ENCODE measurements around the gene RNF113B. TPM values are rescaled to one million over a fixed set of nuclear protein-coding genes. Genes with fewer than 3 reads are reported as not detected.

The RNF113B gene
- not detected in 2 replicates for polyA plus RNA-seq (2011; rRNA removed)
- not detected in 2 replicates for polyA minus RNA-seq (2011; rRNA and poly(A)+ RNA removed)

DNA sequence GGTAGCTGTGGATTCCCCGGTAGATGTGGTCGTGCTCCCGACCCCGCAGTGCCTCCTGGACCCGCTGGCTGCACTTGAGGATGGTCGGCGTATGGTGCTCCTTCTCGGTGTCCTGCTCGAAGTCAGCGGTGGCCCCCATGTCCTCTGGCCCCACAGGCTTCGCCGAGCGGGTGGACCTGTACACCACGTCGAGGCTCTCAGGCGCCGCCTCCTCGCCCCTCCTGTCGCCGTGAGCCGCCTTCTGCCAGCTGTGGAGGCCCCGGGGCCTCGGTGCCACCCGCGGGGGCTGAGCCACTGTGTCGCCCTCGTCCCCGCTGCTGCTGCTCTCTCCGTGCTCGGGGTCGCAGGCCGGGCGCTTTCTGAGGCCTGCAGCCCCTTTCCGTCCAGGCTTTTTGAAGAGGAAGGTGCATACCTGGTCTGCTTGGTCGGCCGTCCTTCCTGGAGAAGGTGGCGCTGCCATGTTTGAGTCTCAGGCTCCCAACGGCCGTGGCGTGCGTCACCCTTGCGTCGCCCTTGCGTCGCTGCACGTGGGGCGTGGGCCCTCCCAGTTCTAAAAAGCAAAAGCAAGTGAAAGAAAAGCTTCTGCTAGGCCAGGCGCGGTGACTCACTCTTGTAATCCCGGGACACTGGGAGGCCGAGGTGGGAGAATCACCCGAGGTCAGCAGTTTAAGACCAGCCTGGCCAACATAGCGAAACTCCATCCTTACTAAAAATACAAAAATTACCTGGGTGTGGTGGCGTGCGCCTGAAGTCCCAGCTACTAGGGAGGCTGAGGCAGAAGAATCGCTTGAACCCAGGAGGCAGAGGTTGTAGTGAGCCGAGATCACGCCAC is at the start of gene RNF113B:
RNF113B (minus strand) TSS at position 493 of the 832 bp plus-strand sequence; CDS start at position 460, 33 bp downstream.
- CTCF ChIA-PET = no interaction called here
- POLR2A ChIA-PET = no interaction called here
- Histone ChIP-seq H3K27me3 (ENCODE audit: control insufficient read depth, insufficient read depth, low read length) (no peaks in the 10 kb centered on the region), H3K4me3 (ENCODE audit: low read depth, low read length) (no peak within 1 kb of the TSS), H3K36me3 (ENCODE audit: control insufficient read depth, insufficient read depth, low read length) (peaks cover 5% of the 10 kb centered on the region)
- TF ChIP-seq, protein P1, sequence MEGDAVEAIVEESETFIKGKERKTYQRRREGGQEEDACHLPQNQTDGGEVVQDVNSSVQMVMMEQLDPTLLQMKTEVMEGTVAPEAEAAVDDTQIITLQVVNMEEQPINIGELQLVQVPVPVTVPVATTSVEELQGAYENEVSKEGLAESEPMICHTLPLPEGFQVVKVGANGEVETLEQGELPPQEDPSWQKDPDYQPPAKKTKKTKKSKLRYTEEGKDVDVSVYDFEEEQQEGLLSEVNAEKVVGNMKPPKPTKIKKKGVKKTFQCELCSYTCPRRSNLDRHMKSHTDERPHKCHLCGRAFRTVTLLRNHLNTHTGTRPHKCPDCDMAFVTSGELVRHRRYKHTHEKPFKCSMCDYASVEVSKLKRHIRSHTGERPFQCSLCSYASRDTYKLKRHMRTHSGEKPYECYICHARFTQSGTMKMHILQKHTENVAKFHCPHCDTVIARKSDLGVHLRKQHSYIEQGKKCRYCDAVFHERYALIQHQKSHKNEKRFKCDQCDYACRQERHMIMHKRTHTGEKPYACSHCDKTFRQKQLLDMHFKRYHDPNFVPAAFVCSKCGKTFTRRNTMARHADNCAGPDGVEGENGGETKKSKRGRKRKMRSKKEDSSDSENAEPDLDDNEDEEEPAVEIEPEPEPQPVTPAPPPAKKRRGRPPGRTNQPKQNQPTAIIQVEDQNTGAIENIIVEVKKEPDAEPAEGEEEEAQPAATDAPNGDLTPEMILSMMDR (IDR thresholded peaks at IDR 0.05; ENCODE audit: insufficient read depth, low read depth, low read length) = no peak
- no peak for DNase-seq (ENCODE audit: low read depth)

DNA sequence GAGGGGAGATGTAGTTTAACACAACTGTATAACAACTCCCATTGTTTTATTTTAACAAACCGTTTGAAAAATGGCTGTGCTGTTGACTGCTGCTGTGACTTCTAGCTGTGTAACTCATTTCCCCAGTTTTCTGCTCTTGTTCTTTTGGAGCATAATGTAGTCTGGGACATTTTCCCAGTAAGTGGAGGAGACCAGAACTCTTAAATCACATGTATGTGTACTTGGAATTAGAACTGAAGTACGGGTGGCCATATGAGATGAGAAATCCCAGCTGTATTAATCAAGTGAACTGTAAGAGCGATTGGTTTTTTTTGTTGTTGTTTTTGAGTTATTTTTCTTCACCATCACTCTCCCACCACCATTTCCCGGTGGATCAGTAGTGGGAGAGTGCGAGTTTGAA is 49.4 kb upstream of the RNF113B start:
- DNase-seq (ENCODE audit: low read depth) = no peak
- H3K4me3 ChIP-seq (ENCODE audit: low read depth, low read length) = no peak overlapping the region
- no peaks in the 10 kb centered on the region for H3K27me3 ChIP-seq (ENCODE audit: control insufficient read depth, insufficient read depth, low read length)
- CTCF ChIA-PET = no interaction called here
- peaks cover 2% of the 10 kb centered on the region for H3K36me3 ChIP-seq (ENCODE audit: control insufficient read depth, insufficient read depth, low read length)
- TF ChIP-seq, protein P1 (IDR thresholded peaks at IDR 0.05; ENCODE audit: insufficient read depth, low read depth, low read length) = no peak
- POLR2A ChIA-PET = no interaction called here

DNA sequence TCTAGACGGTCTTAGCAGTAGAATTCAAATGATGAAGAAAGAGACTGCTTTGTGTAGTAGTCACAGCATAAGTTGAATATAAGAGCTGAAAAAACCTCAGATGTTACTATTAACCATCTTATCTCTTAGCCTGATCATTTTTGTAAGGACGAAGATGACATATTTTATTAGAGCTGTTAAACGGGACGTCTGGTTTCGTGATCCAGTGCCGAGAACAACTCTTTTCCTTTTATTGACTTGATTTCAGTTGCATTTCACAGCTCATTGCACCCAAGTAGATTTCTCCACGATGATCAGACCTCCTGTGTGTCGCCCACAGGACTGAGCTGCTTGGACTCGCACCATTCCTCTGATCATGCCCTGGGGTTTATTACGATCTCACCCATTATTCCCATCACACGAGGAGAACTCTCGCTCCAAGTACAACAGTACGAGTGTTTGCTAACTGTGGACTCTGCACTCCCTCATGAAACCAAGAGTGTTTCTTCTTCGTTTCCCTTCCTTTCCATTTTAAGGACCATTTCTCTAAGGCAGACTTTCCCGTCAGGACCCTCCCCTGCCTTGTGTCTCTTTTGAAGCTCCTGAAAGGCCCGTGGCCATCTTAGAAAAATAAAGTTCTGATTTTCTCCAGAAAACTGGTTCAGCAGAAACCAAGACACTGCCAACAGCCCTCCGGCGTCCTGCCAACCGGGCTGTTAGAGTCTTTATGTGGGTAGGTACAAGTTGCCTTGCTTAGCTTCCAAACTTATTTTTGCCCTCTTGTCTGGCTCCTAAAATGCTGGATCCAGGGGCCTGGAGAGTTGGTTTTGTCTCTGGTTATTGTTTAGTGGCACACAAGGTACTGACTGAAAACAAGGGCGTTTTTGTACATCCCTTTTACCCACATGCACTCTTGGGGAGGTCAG is 48.2 kb upstream of the RNF113B start:
- peaks cover 2% of the 10 kb centered on the region for H3K36me3 ChIP-seq (ENCODE audit: control insufficient read depth, insufficient read depth, low read length)
- CTCF ChIA-PET = interaction anchor here (0.5 to 1.5 kb wide), 5 partner anchors 9 to 174 kb away, joined by 3 read pairs; no protein-coding TSS in a partner anchor
- DNase-seq (ENCODE audit: low read depth) = no peak
- TF ChIP-seq, protein P1 (IDR thresholded peaks at IDR 0.05; ENCODE audit: insufficient read depth, low read depth, low read length) = no peak
- H3K4me3 ChIP-seq (ENCODE audit: low read depth, low read length) = no peak overlapping the region
- POLR2A ChIA-PET = no interaction called here
- no peaks in the 10 kb centered on the region for H3K27me3 ChIP-seq (ENCODE audit: control insufficient read depth, insufficient read depth, low read length)

DNA sequence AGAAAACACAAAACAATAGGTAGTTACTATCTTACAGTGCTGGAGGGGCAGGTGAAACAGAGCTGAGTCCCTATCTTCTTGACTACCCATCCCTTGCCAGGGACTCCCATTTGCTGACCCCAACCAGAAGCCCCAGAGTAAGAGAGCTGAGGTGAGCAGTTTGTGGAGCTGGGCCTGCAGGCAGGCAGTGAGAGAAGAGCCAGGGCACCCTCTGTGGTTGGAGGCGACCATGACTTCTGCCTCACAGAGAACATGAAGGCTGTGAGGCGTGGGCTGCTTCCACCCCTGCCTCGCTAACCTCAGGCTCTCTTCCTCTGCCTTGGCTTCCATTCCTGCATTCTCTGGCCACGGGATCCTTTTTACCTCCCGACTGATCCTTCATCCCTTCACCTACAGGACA is 47.5 kb upstream of the RNF113B start:
- ChIA-PET CTCF (interaction anchor here (0.5 to 1.5 kb wide), 5 partner anchors 9 to 175 kb away, joined by 3 read pairs; no protein-coding TSS in a partner anchor), POLR2A (no interaction called here)
- Histone ChIP-seq H3K36me3 (ENCODE audit: control insufficient read depth, insufficient read depth, low read length) (peaks cover 2% of the 10 kb centered on the region), H3K27me3 (ENCODE audit: control insufficient read depth, insufficient read depth, low read length) (no peaks in the 10 kb centered on the region), H3K4me3 (ENCODE audit: low read depth, low read length) (no peak overlapping the region)
- no peak for DNase-seq (ENCODE audit: low read depth)
- TF ChIP-seq, protein P1 (IDR thresholded peaks at IDR 0.05; ENCODE audit: insufficient read depth, low read depth, low read length) = no peak

DNA sequence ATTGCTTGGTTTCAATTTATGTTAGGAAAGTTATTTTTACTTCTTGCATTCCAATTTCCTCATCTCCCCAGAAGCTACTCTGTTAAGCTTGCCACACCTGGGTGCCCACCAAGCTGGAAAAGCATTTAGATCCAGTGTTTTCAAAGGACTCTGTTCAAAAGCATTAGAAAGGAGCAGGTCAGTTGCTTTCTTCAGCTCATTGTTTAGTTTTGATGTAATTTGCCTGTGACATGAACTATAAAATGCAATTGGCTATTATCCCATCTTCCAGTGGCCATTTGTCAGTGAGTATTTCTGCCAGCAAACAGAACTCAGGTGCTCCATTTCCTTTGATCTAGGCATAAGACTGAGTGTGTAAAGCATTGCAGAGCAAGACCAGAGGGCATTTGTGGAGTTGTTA is 46.7 kb upstream of the RNF113B start:
- ChIA-PET CTCF (interaction anchor here (0.9 to 1.5 kb wide), 3 partner anchors 8 to 190 kb away, joined by 3 read pairs; no protein-coding TSS in a partner anchor), POLR2A (no interaction called here)
- DNase-seq (ENCODE audit: low read depth) = no peak
- TF ChIP-seq, protein P1 (IDR thresholded peaks at IDR 0.05; ENCODE audit: insufficient read depth, low read depth, low read length) = no peak
- Histone ChIP-seq H3K36me3 (ENCODE audit: control insufficient read depth, insufficient read depth, low read length) (peaks cover 2% of the 10 kb centered on the region), H3K27me3 (ENCODE audit: control insufficient read depth, insufficient read depth, low read length) (no peaks in the 10 kb centered on the region), H3K4me3 (ENCODE audit: low read depth, low read length) (no peak overlapping the region)

Data from BJ (cell line).